C4-2B (cell line): ENCODE data around the gene TGM1.

Source experiments
- H3K27ac ChIP-seq: fragments of 450-650 bp; 2 replicates; pipeline ENCODE4 v1.5.1; 2017
- CTCF ChIP-seq: fragments of 450-650 bp; conservative IDR thresholded peaks from 2 replicates; pipeline ENCODE4 v1.5.1; 2017; ENCODE audit warnings: mild to moderate bottlenecking
- ZFX ChIP-seq: fragments of 450-650 bp; IDR thresholded peaks from 2 replicates; pipeline ENCODE4 v1.6.1; 2017

TGM1 gene

GRCh38 chr14:24260780-24261157 lies 2.2 kb downstream of the TGM1 start:
- TF ChIP-seq ZFX (no peak), CTCF (no peak)
- H3K27ac ChIP-seq: no peak overlapping the region

DNA sequence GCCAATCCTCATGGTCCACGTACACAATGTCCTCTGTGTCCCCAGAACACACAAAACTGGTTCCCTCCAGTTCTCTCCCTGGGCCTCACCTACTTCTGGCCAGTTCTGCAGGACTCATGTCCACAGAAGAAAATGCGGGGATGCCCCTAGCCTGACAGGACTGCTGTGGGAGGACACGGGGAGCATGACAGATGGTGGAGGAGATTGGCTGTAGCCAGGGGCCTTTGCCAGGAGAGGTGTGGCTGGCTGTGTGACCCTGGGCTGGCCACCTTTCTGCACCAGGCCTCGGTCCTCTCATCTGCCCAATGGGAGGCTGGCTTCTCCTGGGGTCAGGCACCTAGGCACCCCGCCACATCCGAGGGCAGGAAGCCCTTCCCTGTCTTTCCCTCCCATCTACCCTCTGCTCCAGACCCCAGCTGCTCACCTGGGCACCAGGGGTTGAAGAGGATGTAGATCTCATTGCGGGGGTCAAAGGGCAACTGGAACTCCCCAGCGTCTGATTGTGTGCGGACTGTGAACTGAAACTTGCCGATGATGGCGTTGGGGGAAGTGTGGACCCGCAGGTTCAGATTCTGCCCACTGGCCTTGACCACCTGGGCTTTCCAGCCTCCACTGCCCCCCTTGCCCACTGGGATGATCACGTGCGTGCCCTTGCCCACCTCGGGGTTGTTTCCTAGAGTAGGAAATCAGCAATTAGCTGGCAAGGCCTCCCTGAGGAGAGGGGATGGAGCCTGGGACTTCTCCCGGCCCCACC lies 2.8 kb downstream of the TGM1 start:
- H3K27ac ChIP-seq: no peak overlapping the region
- TF ChIP-seq ZFX: no peak
- TF ChIP-seq CTCF: no peak

DNA sequence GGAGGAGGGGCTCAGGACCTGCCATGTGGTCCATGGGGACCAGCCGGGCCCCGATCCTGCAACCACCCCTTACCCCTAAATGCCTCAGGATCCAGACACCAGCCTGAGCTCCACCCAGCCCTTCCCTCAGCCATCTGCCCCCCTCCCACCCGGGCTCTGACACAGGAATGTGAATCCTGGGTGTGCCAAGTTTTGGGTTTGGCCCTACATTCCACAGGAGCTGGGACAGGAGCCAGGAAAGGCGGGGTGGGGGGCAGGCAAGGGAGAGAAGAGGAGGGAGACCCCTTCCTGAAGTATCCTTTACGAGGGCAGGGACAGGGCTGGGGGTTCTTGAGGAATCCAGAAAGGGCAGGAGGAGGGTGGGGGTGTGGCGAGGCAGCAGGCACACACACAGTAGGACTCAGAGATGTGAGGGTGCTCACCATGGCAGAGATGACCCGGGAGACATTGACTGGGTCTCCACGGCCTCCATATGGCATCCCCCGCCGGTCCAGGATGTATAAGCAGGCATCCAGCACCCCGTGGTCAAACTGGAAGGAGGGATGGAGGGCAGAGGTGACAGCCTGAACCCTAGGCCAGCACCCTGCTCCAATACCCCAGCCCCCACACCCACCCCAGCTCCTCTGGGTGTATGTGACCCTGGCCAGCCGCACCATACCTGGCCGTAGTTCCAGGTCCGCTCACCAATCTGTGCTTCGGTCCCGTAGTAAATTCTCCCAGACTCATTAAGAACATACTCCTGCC lies 3.5 kb downstream of the TGM1 start:
- no peak overlapping the region for H3K27ac ChIP-seq
- no peak for TF ChIP-seq CTCF

DNA sequence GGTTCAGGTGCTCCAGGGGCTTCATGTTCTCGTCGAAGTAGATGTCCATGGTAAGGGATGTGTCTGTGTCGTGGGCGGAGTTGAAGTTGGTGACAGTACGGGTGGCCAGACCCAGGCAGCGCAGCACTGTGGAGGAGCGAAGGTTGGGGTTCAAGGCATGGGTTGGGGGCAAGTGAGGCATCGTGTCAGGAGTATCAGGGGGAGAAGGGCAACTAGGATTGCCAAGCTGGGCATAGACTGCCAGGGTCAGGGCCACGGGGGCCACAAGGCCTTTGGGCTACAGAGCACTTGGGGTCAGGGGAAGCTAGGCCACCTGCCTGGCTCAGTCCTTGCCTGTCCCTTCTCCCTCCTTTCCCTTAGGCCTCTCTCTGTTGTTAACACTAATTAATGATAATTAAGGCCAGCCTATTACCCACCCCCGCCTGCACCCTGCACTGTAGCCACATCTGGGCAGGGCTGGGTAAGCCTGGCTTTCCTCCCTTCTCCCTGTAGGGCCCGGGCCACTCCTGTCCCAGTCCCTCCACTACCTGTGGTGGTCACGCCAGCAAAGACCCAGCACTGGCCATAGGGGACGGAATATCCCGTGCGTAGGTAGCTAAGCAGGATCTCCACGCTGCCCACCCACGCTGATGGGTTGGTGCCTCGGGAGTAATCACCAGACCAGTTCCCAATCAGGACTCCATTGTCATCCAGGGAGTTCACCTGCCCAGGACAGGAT lies 4.3 kb downstream of the TGM1 start:
- TF ChIP-seq ZFX (no peak), CTCF (no peak)
- no peak overlapping the region for H3K27ac ChIP-seq

- H3K27ac ChIP-seq: no peak overlapping the region
- TF ChIP-seq ZFX (no peak), CTCF (no peak)
These were observed 4.9 kb downstream of the TGM1 start for GRCh38 chr14:24258119-24258518.

GRCh38 chr14:24256960-24257359 lies 6.0 kb downstream of the TGM1 start:
- H3K27ac ChIP-seq: no peak overlapping the region
- TF ChIP-seq ZFX: no peak
- no peak for TF ChIP-seq CTCF
